ENCODE measurements around the gene CFAP410. TPM values are rescaled to one million over a fixed set of nuclear protein-coding genes. Genes with fewer than 3 reads are reported as not detected.

The CFAP410 gene
- total RNA-seq, 2 donors from 2014 or later = 48.8 to 51.3 TPM

DNA sequence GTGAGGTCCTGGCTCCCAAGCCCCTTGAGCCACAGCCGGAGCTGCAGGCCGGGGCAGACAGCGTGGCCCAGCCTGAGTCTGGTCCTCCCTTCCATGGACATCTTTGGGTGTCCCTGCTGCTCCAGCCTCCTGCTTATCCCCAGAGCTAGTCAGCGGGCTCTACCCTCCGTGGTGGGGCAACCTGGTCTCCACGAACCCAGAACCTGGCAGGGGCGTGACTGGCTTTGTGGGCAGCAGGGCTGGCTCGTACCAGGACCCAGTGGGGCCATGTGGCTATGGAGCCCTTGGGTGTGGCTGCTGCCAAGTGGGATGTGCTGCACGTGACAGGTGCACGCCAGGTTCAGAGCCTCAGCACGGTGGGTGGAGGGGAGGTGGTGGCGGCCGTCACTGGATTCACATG lies 18.3 kb downstream of the CFAP410 start:
- no peak for TF ChIP-seq CTCF (IDR thresholded peaks at IDR 0.05)
- peaks cover 48% of the 10 kb centered on the region for H3K36me3 ChIP-seq
- no peak for ATAC-seq (ENCODE audit: insufficient number of reproducible peaks, low FRiP score, low read depth)

DNA sequence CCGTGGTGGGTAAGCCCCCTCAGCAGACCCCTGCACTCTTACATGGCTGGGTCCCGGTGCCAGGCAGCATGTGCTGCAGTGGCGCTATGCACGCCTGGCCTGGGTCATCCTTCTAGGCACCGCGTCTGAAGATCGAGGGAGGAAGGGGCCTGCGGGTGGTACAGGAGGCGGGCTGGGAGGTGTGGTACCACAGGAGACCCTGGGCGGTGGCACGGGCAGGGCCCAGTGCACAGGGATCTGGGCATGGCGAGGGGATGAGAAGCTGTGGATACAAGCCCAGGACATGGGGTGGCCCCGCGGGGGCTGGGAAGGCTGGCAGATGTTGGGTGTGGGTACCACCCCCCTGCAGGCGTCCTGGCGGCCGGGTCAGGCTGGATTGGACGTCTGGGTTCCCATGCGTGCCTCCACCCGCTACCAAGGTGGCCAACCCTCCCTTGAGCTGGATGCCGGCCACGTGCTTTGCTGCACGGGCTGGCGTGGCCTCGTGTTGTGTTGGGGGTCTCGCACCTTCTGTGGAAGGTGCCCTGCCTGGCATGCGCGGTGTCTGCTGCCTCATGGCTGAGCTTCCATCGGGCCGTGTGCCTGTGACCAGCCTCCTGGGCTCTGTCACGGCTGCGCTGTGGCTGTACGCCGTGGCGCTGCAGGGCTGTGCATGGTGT lies 19.7 kb downstream of the CFAP410 start:
- no peak for DNase-seq (ENCODE audit: low spot score)
- H3K27ac ChIP-seq = no peak overlapping the region
- no peaks in the 10 kb centered on the region for H3K4me1 ChIP-seq (ENCODE audit: control insufficient read depth in 1 of 2, low read depth in 2 of 2)
- H3K27me3 ChIP-seq (replicated peaks; ENCODE audit: insufficient read depth) = no peaks in the 10 kb centered on the region
- no peak for ATAC-seq (ENCODE audit: insufficient number of reproducible peaks, low FRiP score, low read depth)
- H3K4me3 ChIP-seq = no peak overlapping the region
- peaks cover 35% of the 10 kb centered on the region for H3K36me3 ChIP-seq
- TF ChIP-seq CTCF (IDR thresholded peaks at IDR 0.05) = no peak
- H3K9me3 ChIP-seq = no peaks in the 10 kb centered on the region

More for the DNA sequence above, 18.3 kb downstream of the CFAP410 start:
- Histone ChIP-seq H3K27me3 (replicated peaks; ENCODE audit: insufficient read depth) (no peaks in the 10 kb centered on the region), H3K27ac (no peak overlapping the region), H3K4me1 (ENCODE audit: control insufficient read depth in 1 of 2, low read depth in 2 of 2) (no peaks in the 10 kb centered on the region), H3K4me3 (no peak overlapping the region), H3K9me3 (no peaks in the 10 kb centered on the region)
- DNase-seq (ENCODE audit: low spot score) = no peak

GRCh38 chr21:44318489-44319285 lies 20.5 kb downstream of the CFAP410 start:
- TF ChIP-seq CTCF (IDR thresholded peaks at IDR 0.05) = no peak
- Histone ChIP-seq H3K27ac (no peak overlapping the region), H3K36me3 (peaks cover 39% of the 10 kb centered on the region), H3K4me3 (no peak overlapping the region), H3K9me3 (no peaks in the 10 kb centered on the region), H3K4me1 (ENCODE audit: control insufficient read depth in 1 of 2, low read depth in 2 of 2) (no peaks in the 10 kb centered on the region), H3K27me3 (replicated peaks; ENCODE audit: insufficient read depth) (no peaks in the 10 kb centered on the region)
- DNase-seq (ENCODE audit: low spot score) (no peak), ATAC-seq (ENCODE audit: insufficient number of reproducible peaks, low FRiP score, low read depth) (no peak)

- ATAC-seq (ENCODE audit: insufficient number of reproducible peaks, low FRiP score, low read depth) (no peak), DNase-seq (ENCODE audit: low spot score) (no peak)
- H3K9me3 ChIP-seq = no peaks in the 10 kb centered on the region
- H3K4me3 ChIP-seq = no peak overlapping the region
- H3K4me1 ChIP-seq (ENCODE audit: control insufficient read depth in 1 of 2, low read depth in 2 of 2) = no peaks in the 10 kb centered on the region
- no peak overlapping the region for H3K27ac ChIP-seq
- TF ChIP-seq CTCF (IDR thresholded peaks at IDR 0.05) = no peak
- no peaks in the 10 kb centered on the region for H3K27me3 ChIP-seq (replicated peaks; ENCODE audit: insufficient read depth)
- peaks cover 41% of the 10 kb centered on the region for H3K36me3 ChIP-seq
Measured at GRCh38 chr21:44317871-44318270, 21.3 kb downstream of the CFAP410 start.

DNA sequence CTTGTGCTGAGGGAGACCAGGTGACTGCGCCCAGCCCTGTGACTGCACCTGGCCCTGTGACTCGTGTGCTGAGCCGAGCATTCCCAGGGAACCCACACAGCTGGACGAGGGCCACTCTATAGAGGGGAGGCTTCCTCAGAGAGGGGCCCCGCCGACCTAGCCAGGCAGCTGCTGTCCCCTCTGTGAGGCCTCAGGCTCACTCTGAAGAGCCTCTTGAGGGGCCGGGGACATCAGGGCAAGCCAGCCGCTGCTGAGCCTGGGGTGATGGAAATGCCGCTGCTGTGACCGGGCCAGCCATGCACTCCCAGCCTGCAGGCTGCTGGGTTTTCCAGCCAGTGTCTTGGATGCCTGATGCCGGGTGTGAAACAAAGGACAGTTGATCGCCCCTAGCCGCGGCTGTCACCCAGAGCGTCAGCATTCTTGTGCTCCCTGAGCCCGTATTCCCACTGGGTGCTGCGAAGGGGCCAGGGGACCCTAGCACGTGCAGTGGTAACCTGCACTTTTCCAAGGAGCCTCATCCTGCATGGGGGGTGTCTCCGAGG lies 21.9 kb downstream of the CFAP410 start:
- H3K27me3 ChIP-seq (replicated peaks; ENCODE audit: insufficient read depth) = no peaks in the 10 kb centered on the region
- H3K27ac ChIP-seq = no peak overlapping the region
- ATAC-seq (ENCODE audit: insufficient number of reproducible peaks, low FRiP score, low read depth) (no peak), DNase-seq (ENCODE audit: low spot score) (no peak)
- H3K9me3 ChIP-seq = no peaks in the 10 kb centered on the region
- no peak for TF ChIP-seq CTCF (IDR thresholded peaks at IDR 0.05)
- no peaks in the 10 kb centered on the region for H3K4me1 ChIP-seq (ENCODE audit: control insufficient read depth in 1 of 2, low read depth in 2 of 2)
- peaks cover 37% of the 10 kb centered on the region for H3K36me3 ChIP-seq
- H3K4me3 ChIP-seq = no peak overlapping the region
